GM21529 (cell line): ENCODE data around the gene GATA5.

ENCODE experiments used
- ATAC-seq: cut with Tn5 transposase; IDR thresholded peaks from one replicate; pipeline ENCODE4 v1.9.1; 2021; ENCODE audit not compliant: unreplicated experiment

GATA5 gene

DNA sequence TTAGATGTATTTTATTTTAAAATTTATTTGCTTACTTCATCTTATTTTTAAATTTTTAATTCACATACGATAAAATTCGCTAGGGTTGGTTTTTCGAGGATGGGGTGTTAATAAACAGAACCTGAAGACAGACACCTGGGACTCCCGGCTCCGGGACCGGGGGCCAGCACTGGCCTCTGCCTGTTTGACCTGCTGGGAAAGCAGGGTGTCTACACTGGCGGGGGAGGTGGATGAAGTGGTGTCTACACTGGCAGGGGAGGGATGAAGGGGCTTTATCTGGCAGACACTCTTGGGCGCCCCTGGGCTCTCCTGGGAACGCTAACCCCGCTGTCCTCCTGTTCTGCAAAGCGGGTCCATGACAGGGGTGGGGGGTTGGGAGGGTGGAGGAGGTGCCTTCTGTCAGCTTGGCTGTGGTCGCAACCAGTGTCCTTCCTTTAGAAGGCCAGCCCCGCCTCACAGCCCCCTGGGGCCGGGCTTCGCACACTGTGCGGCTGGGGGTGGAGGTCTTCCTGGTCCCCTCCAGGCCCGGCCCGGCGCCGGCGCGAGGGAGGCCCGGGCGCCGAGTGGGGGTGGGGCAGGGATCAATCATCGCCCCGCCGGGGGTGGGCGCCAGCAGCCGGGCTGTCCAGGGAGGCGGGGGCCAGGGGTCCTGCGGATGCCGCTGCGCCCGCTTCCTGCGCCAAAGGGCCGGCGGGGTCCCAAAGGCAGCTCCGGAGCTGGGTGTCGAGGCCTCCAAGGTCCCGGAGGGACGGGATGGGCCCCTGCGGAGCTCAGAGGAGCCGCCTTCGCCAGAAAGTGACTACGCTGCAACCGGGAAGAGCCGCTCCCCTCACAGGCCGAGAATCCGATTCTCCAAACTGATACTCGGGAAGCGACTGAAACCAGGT is 1.8 kb downstream of the GATA5 start:
- ATAC-seq, result no peak

DNA sequence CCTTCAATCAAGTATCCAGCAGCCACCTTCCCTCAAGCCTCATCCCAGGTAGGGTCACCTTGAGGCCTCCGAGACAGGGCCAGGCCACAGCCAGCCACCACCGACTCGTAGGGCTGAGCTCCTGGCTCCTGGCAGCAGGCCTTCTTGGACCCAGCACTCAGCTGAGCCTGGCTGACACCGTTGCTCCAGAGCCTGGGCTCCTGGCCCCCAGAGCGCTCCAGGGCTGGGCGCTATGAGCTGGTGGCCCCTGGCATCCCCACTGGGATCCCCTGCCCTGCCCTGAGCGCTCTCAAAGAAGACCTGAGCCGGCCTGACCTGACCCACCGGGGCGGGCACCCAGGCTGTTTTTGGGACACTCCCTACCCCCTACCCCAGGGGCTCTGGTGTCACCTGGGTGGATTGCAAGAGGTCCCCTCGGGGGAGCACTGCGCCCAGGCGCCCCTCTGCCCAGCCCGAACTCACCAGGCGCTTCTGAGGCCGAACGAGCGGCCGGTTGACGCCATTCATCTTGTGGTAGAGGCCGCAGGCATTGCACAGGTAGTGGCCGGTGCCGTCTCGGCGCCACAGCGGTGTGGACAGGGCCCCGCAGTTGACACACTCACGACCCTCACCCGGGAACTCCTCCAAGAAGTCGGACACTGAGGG is 2.7 kb downstream of the GATA5 start:
- ATAC-seq, result no peak

DNA sequence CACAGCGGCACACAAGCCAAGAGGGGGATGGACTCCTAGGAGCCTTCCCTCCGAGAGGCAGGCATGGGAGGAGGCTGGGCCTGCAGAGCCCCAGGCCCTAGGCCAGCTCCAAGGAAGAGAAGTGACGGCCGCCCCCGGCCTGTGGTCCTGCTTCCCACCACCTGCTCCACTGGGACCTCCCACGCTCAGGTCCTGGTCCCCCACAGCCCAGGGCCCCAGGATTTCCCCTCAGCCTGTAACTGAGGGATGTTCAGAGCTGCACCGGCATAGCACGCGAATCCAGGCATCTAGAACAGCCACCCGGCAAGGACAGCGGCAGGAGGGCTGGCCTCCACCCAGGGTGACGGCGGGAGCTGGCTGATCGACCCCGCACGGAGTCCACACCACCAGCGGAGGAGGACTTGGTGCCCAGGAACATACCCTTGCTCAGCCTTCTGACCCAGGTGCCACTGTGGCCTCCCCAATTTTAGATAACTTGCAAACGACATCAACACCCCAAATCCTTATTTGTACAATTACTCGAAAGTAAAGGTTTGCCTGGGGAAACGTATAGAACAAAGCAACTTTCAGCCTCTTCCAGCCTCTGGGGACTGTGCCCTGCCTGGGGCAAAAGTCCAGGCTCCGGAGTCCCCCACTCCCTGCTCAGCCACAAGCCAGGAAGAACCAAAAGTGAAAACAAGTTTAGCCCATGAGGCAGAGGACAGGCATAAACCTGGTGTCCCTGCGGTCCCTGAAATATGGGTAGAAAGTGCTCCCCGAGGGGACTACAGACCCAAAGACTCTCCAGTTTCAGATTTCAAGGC is 3.5 kb downstream of the GATA5 start:
- ATAC-seq, result no peak

DNA sequence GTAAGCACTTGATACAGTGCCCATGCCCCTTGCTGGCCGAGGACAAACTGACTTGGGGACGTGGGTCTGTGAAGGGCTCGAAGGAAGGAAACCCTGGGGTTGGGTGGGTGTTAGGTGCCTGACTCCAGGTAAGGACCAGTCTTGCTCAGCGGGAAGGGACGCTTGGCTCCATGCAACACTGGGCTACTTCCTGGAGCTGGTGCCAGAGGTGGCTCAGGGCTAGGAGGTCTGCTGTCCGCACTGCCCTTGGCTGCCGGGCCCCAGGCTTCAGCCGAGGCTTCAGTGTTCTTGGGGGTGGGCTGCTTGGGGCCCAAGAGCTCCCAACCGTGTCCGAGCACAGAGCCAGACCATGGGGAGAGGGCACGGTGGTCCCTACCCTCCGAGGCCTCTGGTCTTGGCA is 5.3 kb downstream of the GATA5 start:
- no peak for ATAC-seq

DNA sequence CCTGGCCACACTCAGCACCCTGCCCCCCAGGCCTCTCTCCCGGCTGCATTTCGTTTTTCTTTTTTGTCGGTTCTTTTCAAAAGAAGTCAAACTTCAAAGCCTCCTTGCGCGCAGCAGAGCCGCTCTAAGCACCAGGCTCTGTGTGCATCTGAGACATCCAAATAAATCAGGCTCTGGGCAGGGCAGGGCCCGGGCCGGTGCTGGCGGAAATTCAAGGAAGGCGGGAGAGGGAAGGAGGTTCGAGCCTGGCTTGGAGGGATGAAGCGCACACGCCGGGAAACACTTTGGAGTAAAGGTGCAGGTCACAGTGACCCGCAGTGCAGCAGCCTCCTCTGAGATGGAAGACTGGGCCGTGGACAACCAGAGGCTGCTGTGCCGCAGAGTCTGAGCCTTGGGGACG is 5.8 kb downstream of the GATA5 start:
- no peak for ATAC-seq

DNA sequence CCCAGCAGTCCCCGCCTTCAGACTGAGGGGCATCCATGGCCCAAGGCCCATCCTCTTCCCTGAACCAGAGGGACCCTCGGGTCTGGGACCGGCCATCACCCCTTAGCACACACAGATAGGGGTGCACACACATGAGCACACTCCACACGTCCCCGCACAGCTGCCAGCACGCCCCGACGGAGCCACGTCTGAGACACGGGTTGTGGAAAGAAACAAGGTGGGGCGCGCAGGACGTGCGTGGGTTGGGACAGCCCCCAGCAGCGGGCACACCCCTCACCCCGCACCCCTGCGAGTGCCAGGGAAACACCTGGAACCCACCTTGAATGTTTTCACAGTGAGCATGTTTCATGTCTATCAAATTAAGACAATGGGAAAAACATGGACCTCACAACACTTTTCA is 6.4 kb downstream of the GATA5 start:
- no peak for ATAC-seq

DNA sequence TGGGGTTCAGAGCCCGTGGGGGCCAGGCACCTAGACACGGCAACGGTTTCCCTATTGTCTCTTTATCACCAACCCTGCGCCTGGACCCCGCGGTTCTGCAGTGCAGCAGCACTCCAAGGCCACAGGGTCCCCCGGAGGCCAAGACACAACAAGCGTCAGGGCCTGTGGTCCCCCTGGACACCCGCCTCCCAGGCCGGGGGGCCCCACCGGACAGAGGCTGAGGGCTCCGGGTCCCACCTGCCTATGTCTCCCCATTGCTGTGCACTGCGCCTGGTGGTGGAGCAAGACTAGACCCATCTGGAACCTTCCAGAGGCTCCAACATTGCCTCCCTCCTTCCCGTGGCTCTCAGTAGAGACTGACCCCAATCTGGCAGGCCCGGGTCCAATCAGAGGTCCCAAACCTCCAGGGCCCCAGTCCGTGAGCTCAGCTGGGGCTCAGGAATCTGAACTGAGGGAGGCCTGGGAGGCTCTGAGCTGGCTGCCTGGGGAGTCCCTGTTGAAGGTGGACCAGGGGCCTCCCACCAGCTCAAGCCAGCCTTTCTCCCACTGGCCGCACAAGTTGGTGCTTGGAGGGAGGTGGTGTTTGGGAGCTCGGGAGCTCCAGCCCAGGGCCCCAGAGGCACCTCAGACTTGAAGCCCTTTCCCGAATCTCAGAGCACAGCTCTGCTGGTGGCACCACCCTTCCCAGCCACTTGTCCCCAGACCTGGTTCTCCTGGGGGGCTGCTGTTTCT is 8.8 kb downstream of the GATA5 start:
- ATAC-seq, result no peak

DNA sequence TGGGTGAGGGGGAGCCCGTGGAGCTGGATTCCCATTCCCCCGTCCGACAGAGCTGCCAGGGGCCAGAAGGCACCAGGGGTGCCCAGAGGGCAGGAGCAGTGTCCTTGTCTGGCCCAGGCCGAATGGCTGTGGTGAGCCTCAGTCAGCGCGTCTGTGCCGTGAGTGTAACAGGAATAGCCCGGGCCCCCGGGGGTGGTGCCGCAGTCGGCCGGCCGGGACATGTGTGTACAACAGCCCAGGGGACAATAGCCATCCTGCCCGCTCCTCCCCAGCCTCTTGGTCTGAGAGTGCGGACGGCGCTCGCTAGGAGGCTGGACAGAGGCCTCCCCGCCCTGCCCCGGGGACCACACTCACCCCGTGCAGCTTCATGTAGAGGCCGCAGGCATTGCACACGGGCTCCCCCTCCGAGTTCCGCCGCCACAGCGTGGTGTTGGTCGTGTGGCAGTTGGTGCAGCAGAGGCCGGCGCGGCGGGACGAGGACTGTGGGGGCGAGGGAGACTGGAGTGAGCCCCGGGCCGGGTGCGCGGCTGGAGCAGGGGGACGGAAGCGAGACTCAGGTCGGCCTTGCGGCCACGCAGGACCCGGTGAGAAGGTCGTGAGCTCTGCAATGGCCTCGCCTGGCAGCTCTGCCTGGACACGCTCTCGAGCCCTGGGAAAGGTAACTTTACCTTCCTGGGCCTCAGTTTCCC is 9.6 kb downstream of the GATA5 start:
- ATAC-seq, result no peak

DNA sequence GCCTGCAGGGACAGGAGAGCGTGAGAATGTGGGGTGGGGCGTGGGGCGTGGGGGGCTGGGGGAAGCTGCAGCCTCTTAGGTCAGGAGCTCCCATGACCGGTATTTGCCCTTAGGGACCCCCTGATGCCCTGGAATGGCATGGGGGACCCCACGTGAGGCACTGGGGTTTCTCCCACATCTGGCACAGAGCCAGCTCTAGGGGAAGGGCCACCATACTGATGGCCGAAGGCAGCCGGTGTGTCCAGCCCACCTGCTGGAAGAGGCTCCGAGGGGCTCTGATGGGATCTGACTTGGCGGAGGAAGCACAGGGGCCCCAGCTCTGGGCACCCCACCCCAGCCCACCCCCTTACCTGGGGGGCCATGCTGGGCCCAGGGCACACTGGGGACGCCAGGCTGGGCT is 10.8 kb downstream of the GATA5 start:
- ATAC-seq, result no peak

DNA sequence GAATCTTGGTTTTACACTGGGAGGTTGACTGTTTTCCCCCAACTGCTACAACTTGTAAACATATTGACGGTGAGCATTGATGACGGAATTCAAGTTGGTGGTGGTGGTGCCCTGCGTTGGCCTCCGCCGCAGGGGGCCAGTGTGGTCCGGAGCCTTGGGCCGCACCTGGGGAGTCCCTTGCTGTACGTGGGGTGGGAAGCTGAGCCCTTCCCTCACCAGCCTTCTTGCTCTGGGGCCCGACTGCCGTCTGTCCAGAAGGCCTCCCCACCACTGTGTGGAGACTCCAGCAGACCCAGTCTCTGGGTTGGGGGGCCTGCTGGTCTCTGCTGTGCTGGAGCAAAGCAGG is 11.4 kb downstream of the GATA5 start:
- no peak for ATAC-seq

DNA sequence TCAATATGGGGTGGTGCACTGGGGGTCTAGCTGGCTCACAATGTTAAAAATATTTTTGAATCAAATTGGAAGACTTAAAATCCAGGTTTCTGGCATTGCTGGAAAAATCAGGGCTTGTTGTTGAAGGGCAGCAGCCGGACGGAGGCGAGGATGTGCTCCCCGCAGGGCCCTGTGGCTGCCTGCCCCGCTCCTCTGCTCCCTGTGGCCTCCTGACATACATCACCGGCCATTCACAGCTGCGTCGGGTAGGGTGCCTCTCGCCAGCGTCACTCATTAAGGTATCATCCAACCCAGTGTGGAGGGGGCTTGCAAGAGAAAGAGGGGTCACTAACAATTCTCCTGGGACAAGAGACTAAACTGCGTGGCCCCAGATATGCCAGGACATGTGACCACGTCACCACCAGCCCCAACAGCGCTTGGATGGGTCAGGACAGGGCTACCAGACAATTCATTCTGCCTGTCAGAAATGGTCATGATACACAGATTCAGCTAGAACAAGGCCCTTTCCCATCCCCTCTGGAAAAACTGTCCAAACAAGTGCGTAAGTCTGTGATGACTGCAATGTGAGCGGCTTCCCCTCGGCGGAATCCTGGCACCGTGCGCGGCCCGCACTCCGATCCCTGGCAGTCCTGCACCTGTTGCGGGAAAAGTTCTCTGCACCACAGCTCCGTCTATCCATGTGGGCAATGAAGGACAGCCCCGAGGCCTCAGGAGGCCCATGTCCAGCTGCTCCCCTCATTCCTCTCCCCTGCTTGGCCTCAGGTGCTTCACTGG is 12.0 kb downstream of the GATA5 start:
- no peak for ATAC-seq

DNA sequence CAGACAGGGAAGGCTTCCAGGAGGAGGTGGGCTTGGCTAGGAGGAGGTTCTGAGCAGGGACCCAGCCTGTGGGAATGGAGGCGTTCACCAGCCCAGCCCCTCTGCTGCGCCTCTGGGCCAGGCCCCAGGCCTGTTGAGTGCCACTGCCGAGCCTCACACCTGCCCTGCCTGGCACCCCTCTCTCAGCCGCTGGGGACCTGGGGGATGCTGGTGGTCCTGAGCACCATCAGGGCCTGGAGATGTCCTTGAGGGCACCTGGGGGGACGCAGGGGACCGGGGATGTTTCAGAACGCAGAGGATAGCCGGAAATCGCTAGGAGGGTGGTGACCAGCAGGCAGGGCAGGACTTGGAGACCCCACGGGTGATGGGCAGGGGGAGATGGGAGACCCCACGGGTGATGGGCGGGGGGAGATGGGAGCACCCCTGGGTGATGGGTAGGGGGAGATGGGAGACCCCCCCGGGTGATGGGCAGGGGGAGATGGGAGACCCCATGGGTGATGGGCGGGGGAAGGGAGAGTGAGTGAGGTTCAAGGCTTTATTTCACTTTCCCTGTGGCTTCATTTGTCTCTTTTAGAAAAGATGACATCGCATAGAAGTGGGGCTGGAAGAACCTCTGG is 12.7 kb downstream of the GATA5 start:
- ATAC-seq, result no peak

DNA sequence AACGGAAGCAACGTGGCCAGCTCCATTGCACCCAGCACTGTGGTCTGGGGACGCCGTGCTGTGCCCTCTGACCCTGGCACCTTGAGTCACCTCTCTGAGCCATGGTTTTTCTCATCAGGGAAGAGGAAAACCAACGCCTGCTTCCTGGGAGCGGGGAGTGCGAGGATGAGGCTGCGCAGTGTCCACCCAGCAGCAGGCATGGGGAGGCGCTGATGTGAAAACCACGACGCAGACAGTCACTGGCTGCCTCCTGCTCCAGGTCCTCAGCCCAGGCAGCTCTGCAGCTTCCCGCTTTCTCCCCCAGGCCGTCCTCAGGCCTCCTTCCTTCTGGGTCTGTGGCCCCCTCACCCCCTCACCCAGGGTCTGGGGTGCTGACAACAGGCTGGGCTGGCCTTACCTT is 14.0 kb downstream of the GATA5 start:
- ATAC-seq, result no peak

DNA sequence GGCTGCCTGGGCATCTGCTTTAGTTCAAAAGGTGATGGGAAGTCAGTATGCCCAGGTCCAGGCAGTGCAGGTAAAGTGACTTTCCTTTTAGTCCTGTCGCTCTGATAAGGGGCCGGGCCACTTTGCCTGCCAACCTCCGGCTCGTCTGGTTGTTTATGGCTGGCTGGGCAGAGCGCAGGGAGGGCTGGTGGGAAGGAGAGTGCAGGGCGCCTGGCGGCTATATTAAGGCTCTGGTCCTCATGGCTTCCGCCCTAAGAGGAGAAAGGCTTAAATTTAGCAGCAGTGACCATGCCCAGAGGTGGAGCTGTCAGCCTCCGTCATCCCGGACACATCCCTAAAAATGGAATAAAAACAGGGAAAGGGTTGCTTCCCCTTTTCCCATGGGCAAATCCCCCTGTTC is 14.6 kb downstream of the GATA5 start:
- no peak for ATAC-seq

DNA sequence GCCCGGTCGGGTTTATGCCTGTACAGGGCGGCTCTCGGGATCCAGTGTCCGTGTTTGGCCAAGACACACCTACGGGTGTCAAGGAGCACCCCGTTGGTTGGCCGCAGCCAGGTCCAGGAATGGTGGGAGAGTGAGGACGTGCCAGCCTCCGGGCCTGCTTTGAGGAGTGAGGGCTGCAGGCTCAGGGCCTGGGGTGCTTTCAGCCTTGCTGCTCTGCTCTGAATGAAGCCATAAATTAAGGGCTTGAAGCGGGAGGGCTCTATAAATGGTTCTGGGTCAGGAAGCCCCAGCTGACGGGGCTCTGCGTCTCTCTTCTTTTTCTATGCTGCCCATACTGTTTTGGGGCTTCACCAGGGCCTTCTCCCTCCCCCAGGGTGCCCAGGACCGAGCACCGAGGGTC is 15.1 kb downstream of the GATA5 start:
- ATAC-seq, result no peak

DNA sequence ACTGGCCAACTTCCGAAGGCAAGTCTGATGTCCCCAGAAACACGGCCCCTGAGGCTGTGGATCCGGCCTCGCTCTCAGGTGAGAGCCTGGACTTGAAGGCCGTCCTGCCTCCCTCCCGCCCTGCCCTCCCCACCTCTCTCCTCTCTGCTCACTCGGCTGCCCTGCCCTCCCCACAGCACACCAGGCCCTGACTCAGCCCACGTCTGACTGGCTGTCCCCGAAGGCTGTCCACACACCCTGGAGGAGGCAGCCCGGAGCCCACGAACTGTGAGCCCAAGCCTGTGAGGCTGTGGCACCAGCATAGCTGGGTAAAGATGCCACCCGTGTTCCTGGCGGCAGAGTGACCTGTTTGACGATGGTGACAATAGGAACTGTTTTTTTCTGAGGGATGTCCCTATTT is 16.3 kb downstream of the GATA5 start:
- ATAC-seq, result no peak

DNA sequence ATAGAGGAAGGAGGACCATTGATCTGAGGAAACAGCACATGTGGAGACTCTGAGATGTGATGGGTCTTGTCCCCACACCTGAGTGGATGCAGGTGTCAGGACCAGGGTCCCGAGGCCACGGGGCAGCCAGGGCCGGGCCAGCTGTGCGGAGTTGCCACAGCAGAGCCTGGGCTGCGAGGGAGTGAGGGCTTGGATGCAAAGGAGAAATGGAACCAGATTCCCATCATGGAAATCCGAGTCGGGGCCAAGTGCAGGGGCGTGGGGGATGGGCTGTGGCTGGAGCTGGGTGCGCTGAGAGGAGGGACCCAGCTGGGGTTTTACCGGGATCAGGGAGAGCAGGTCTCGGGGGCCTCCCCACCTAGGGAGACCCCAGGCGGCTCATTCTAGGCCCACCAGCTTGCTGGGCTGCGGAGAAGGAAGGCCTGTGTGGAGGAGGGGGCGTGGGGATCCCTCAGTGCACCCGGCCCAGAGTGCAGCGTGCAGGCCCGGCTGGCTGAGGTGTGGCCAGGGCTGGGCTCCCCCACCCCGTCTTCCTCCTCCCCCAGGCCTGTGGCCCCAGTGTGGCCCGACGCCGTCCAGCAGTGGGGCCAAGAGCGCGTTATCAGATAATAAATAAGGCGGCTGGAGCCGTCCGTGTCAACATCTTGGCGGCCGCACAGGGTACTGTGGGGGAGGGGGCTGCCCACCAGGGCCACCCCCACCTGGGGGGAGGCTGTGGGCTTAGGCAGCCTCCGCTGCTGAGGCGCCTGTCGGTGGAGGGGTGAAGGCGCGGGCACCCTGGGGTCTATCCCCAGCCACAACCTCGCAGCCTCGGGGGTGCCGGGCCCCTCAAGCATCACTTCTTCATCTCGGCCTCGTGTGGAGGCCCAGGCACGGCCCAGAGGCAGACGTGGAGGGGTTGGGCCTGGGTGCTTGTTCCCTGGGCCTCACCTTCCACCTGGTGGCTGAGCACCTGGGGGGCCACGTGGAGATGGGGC is 17.2 kb downstream of the GATA5 start:
- no peak for ATAC-seq

DNA sequence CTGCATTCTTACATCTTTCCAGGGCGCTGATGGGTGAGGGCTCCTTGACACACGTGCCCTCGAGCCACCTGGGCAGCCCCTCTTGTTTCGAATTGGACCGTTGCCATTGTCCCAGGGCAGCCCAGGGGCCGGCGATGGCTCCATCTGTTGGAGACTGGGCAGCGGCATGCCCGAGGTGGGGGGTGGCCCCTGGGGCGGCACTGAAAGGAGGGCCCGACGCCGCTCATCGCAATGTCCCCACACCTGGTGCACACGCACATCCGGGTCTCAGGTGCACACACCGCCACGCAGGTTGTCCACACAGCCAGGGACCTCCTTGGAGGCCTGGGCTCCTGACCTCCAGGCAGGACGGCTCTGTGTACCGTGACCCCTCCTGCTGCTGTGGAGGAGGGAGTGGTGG is 18.0 kb downstream of the GATA5 start:
- ATAC-seq, result no peak
